ENCODE results near the gene NRDC. TPM values are rescaled to one million over a fixed set of nuclear protein-coding genes. Genes with fewer than 3 reads are reported as not detected.

NRDC gene
- total RNA-seq, 2 experiments from 2014 or later = 119 to 124 TPM

DNA sequence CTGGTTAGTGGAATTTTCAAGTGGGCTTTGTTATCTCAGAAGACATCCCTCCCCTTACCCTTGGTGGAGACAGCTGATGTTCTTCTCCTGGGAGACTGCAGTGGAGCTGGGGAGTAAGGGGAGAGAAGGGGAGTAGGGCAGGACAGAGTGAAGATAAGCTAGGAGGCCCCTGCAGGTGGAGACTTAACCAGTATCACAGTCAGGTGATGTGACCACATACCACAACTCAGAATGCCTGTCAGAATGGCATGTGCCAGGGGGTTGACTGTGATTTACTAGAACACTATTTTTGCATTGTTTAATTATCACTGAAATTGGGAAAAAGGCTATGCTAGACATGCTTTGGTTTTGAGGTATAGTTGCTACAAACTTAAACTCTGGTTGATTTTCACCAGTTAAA is 124.6 kb downstream of the NRDC start:
- intact Hi-C loops (cut with micrococcal nuclease) = no loop called here
- H3K27me3 Mint-ChIP-seq = no peaks in the 10 kb centered on the region
- no peak overlapping the region for H3K27ac Mint-ChIP-seq
- H3K4me1 Mint-ChIP-seq (ENCODE audit: low read depth) = peaks cover 5% of the 10 kb centered on the region
- H3K9me3 Mint-ChIP-seq = peaks cover 4% of the 10 kb centered on the region
- H3K4me3 Mint-ChIP-seq = no peak overlapping the region
- peak; percentile 13 for DNase-seq
- TF ChIP-seq, protein P1, sequence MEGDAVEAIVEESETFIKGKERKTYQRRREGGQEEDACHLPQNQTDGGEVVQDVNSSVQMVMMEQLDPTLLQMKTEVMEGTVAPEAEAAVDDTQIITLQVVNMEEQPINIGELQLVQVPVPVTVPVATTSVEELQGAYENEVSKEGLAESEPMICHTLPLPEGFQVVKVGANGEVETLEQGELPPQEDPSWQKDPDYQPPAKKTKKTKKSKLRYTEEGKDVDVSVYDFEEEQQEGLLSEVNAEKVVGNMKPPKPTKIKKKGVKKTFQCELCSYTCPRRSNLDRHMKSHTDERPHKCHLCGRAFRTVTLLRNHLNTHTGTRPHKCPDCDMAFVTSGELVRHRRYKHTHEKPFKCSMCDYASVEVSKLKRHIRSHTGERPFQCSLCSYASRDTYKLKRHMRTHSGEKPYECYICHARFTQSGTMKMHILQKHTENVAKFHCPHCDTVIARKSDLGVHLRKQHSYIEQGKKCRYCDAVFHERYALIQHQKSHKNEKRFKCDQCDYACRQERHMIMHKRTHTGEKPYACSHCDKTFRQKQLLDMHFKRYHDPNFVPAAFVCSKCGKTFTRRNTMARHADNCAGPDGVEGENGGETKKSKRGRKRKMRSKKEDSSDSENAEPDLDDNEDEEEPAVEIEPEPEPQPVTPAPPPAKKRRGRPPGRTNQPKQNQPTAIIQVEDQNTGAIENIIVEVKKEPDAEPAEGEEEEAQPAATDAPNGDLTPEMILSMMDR (IDR thresholded peaks at IDR 0.05) = no peak
- POLR2A ChIA-PET = interaction anchor here (1.0 kb wide), 1 partner anchor 13 kb away, joined by 3 read pairs; no protein-coding TSS in a partner anchor
- CTCF ChIA-PET = interaction anchor here (1.0 kb wide), 1 partner anchor 15 kb away, joined by 4 read pairs; no protein-coding TSS in a partner anchor
- ATAC-seq = no peak
- peaks cover 20% of the 10 kb centered on the region for H3K36me3 Mint-ChIP-seq (ENCODE audit: low read depth)

- peaks cover 5% of the 10 kb centered on the region for H3K4me1 Mint-ChIP-seq (ENCODE audit: low read depth)
- no peak for DNase-seq
- ATAC-seq = no peak
- H3K4me3 Mint-ChIP-seq = no peak overlapping the region
- peaks cover 20% of the 10 kb centered on the region for H3K36me3 Mint-ChIP-seq (ENCODE audit: low read depth)
- peaks cover 4% of the 10 kb centered on the region for H3K9me3 Mint-ChIP-seq
- POLR2A ChIA-PET = no interaction called here
- CTCF ChIA-PET = no interaction called here
- H3K27ac Mint-ChIP-seq = no peak overlapping the region
- TF ChIP-seq, protein P1 (IDR thresholded peaks at IDR 0.05) = no peak
- no peaks in the 10 kb centered on the region for H3K27me3 Mint-ChIP-seq
- intact Hi-C loops (cut with micrococcal nuclease) = no loop called here
These were observed 126.2 kb downstream of the NRDC start for GRCh38 chr1:51752073-51752948.

DNA sequence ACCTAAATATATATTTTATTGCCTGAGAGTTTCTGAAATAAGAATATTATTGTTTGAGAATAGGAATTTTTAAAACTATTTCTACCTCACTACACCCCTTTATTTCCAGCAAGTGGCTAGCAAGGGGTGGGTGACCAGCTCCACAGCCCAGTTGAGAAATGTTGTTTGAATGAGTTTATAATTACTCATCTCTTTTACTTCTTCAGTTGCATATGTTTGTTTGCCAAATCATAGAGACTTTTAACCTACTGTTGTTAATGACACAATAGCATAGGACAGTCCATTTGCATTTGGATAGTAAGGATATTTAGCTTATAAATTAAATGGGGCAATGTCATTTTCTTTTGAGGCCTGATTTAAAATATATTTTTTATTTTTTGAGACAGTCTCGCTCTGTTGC is 127.8 kb downstream of the NRDC start:
- ATAC-seq = no peak
- no peaks in the 10 kb centered on the region for H3K27me3 Mint-ChIP-seq
- no peak overlapping the region for H3K27ac Mint-ChIP-seq
- intact Hi-C loops (cut with micrococcal nuclease) = no loop called here
- POLR2A ChIA-PET = no interaction called here
- H3K36me3 Mint-ChIP-seq (ENCODE audit: low read depth) = peaks cover 25% of the 10 kb centered on the region
- peaks cover 4% of the 10 kb centered on the region for H3K9me3 Mint-ChIP-seq
- CTCF ChIA-PET = interaction anchor here (1.5 kb wide), 2 partner anchors 17 to 18 kb away, joined by 3 to 5 read pairs; no protein-coding TSS in a partner anchor
- TF ChIP-seq, protein P1 (IDR thresholded peaks at IDR 0.05) = no peak
- H3K4me3 Mint-ChIP-seq = no peak overlapping the region
- H3K4me1 Mint-ChIP-seq (ENCODE audit: low read depth) = peaks cover 5% of the 10 kb centered on the region
- no peak for DNase-seq

GRCh38 chr1:51750218-51750617 is 128.3 kb downstream of the NRDC start:
- Mint-ChIP-seq H3K4me1 (ENCODE audit: low read depth) (peaks cover 5% of the 10 kb centered on the region), H3K36me3 (ENCODE audit: low read depth) (peaks cover 25% of the 10 kb centered on the region), H3K9me3 (peaks cover 4% of the 10 kb centered on the region), H3K27me3 (no peaks in the 10 kb centered on the region), H3K27ac (no peak overlapping the region), H3K4me3 (no peak overlapping the region)
- intact Hi-C loops (cut with micrococcal nuclease) = no loop called here
- ATAC-seq (no peak), DNase-seq (no peak)
- ChIA-PET CTCF (interaction anchor here (1.5 kb wide), 2 partner anchors 18 to 19 kb away, joined by 3 to 5 read pairs; no protein-coding TSS in a partner anchor), POLR2A (no interaction called here)
- TF ChIP-seq, protein P1 (IDR thresholded peaks at IDR 0.05) = no peak

DNA sequence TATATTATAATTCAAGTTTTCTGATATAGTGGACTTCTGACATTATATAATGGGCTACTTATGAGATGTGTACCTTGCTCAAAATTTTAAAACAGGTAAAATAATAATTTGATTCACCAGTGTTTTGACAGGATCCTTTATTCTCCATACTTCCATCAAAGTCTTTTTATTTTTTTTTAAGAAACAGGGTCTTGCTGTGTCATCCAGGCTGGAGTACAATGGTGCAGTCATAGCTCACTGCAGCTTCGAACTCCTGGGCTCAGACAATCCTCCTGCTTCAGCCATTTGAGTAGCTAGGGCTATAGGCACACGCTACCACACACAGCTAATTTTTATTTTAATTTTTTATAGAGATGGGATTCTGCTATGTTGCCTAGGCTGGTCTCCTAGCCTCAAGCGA is 129.4 kb downstream of the NRDC start:
- DNase-seq = no peak
- ChIA-PET CTCF (no interaction called here), POLR2A (no interaction called here)
- Mint-ChIP-seq H3K4me3 (no peak overlapping the region), H3K27ac (no peak overlapping the region), H3K4me1 (ENCODE audit: low read depth) (peaks cover 15% of the 10 kb centered on the region), H3K9me3 (peaks cover 4% of the 10 kb centered on the region), H3K36me3 (ENCODE audit: low read depth) (peaks cover 25% of the 10 kb centered on the region), H3K27me3 (no peaks in the 10 kb centered on the region)
- TF ChIP-seq, protein P1 (IDR thresholded peaks at IDR 0.05) = no peak
- intact Hi-C loops (cut with micrococcal nuclease) = no loop called here
- no peak for ATAC-seq

Data from activated CD8-positive, alpha-beta T cell treated with anti-CD3 and anti-CD28 coated beads for 36 hours (primary cell).